ENCODE data around the gene CTSA. TPM values are rescaled to one million over a fixed set of nuclear protein-coding genes. Genes with fewer than 3 reads are reported as not detected.

The CTSA gene
- total RNA-seq, 1 experiment from 2014 or later, result 109 TPM

DNA sequence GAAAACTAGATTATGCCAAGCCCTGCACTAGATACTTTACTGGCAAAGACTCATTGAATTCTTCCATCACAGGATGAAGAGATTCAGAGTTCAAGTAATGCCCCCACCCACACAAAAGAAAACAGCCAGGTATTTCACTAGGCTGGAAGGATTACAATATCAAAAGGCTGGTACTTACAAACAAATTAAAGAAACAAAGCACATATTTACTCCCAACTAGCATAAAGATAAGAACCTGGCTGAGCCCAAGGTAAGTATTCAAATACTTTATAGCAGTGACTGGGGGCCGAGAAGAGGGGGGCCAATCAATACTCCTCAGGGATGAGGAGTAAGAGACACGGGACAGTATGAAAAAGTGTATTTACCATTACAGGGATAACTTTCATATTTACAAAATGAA lies 37.7 kb upstream of the CTSA start:
- H3K79me2 ChIP-seq (ENCODE audit: insufficient read depth, low read length), result 0 out of 2 replicates have a peak, but pooled peaks cover 12% of the 10 kb centered on the region
- H3K9me2 ChIP-seq (ENCODE audit: insufficient read depth), result no peaks in the 10 kb centered on the region
- DNase-seq (ENCODE audit: low read depth, low spot score) (no peak), ATAC-seq (no peak)
- no peak overlapping the region for H2AFZ ChIP-seq (ENCODE audit: low read depth, low read length, poor library complexity, severe bottlenecking)
- no peak overlapping the region for H3K4me3 ChIP-seq (replicated peaks in 1 of 2; ENCODE audit: low read depth in 1 of 2, low read length in 2 of 2)
- no peak overlapping the region for H3K9ac ChIP-seq (ENCODE audit: low read length)
- no TSS peak for BruUV-seq (replicated peaks)
- ChIA-PET RAD21 (ENCODE audit: low non-redundant PET in 1 of 2, low total read pairs in 2 of 2, uncharacterized antibody in 2 of 2, unreplicated experiment in 2 of 2) (no interaction called here), CTCF (no interaction called here), POLR2A (no interaction called here)
- H3K27ac ChIP-seq (ENCODE audit: low read depth, low read length), result no peak overlapping the region
- H4K20me1 ChIP-seq (ENCODE audit: insufficient read depth), result no peaks in the 10 kb centered on the region
- TF ChIP-seq, protein P1, sequence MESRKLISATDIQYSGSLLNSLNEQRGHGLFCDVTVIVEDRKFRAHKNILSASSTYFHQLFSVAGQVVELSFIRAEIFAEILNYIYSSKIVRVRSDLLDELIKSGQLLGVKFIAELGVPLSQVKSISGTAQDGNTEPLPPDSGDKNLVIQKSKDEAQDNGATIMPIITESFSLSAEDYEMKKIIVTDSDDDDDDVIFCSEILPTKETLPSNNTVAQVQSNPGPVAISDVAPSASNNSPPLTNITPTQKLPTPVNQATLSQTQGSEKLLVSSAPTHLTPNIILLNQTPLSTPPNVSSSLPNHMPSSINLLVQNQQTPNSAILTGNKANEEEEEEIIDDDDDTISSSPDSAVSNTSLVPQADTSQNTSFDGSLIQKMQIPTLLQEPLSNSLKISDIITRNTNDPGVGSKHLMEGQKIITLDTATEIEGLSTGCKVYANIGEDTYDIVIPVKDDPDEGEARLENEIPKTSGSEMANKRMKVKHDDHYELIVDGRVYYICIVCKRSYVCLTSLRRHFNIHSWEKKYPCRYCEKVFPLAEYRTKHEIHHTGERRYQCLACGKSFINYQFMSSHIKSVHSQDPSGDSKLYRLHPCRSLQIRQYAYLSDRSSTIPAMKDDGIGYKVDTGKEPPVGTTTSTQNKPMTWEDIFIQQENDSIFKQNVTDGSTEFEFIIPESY (IDR thresholded peaks at IDR 0.05; ENCODE audit: extremely low read depth, insufficient replicate concordance, low read length), result no peak
- TF ChIP-seq ZNF274 (IDR thresholded peaks at IDR 0.05; ENCODE audit: low read depth, low read length), result no peak
- TF ChIP-seq EZH2 (IDR thresholded peaks at IDR 0.05), result no peak
- TF ChIP-seq MAX (IDR thresholded peaks at IDR 0.05), result no peak
- no peaks in the 10 kb centered on the region for H3K9me3 ChIP-seq (ENCODE audit: control insufficient read depth in 1 of 2, insufficient read depth in 1 of 2, low read depth in 1 of 2, low read length in 2 of 2)
- H3K4me1 ChIP-seq (ENCODE audit: control insufficient read depth in 1 of 2, insufficient read depth in 2 of 2, low read length in 2 of 2), result peaks cover 0 to 17% of the 10 kb centered on the region in 2 experiments; a peak in 3 of 4 replicates
- no peaks in the 10 kb centered on the region for H3K27me3 ChIP-seq (ENCODE audit: insufficient read depth, low read length)
- intact Hi-C loops (cut with micrococcal nuclease), result no loop called here
- H3K36me3 ChIP-seq (ENCODE audit: control insufficient read depth in 1 of 2, insufficient read depth in 2 of 2, low read length in 2 of 2), result no peaks in the 10 kb centered on the region
- H3K4me2 ChIP-seq (ENCODE audit: low read length), result no peak overlapping the region

DNA sequence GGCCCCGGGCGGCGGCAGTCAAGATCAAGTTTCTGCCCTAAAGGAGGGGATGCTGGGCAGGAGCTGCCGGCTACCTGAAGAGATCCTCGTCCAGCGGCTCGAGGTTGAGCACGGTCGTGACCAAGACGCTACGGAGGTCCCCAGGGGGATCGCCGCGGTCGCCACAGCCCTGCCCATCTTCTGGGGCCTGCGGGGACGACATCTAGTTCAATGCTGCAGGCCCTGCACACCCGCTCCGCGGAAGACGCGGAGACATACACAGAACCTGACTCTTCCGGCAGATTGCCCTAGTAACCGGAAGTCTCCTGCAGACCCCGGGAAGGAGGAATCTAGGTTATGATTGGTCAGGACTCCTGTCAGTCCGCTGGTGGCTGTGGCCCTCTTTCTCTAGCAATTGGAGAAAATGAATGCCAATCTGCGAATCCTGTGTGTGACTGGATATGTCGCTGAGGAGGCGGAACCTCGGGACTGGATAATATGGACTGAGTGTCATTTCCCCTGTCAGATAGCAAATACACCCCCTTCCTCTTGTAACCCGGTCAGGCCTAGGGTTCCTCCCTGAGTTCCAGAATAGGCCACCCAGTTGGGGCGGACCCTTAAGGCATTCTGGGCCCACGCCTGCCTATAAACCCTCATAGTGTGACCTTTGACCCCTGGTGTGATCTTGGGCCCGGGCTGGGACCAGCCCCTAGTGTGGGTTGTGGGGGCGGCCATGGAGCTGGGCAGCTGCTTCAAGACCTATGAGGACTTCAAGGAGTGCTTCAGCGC lies 33.8 kb upstream of the CTSA start, which contains the start of the genes ACOT8 and ZSWIM3:
Gene ACOT8, minus strand, starts transcription at position 279 of the 768 bp plus-strand sequence. Its CDS starts 77 bp downstream, at position 202.
Gene ZSWIM3, plus strand, starts transcription at position 501 of the 768 bp plus-strand sequence. Its CDS starts 212 bp downstream, at position 713.
- peaks cover 15 to 36% of the 10 kb centered on the region in 2 experiments for H3K4me1 ChIP-seq (ENCODE audit: control insufficient read depth in 1 of 2, insufficient read depth in 2 of 2, low read length in 2 of 2)
- DNase-seq (ENCODE audit: low read depth, low spot score) (peak; percentile 100), ATAC-seq (peak; percentile 98)
- H3K36me3 ChIP-seq (ENCODE audit: control insufficient read depth in 1 of 2, insufficient read depth in 2 of 2, low read length in 2 of 2), result no peaks in the 10 kb centered on the region
- peak within 1 kb of the TSS; percentile 73 for H3K9ac ChIP-seq (ENCODE audit: low read length)
- RAD21 ChIA-PET (ENCODE audit: low non-redundant PET in 1 of 2, low total read pairs in 2 of 2, uncharacterized antibody in 2 of 2, unreplicated experiment in 2 of 2), result no interaction called here
- no TSS peak for BruUV-seq (replicated peaks)
- H3K79me2 ChIP-seq (ENCODE audit: insufficient read depth, low read length), result 0 out of 2 replicates have a peak, but pooled peaks cover 12% of the 10 kb centered on the region
- CTCF ChIA-PET, result interaction anchor here (1.6 kb wide), 1 partner anchor 23 kb away, joined by 3 read pairs; the partner anchor contains the start of gene ZSWIM1
- H4K20me1 ChIP-seq (ENCODE audit: insufficient read depth), result no peaks in the 10 kb centered on the region
- peak within 1 kb of the TSS; percentile 55 for H3K27ac ChIP-seq (ENCODE audit: low read depth, low read length)
- no peak within 1 kb of the TSS for H2AFZ ChIP-seq (ENCODE audit: low read depth, low read length, poor library complexity, severe bottlenecking)
- POLR2A ChIA-PET, result interaction anchor here (1.9 kb wide), 1 partner anchor 24 kb away, joined by 8 read pairs; the partner anchor contains the start of gene ZSWIM1
- H3K9me3 ChIP-seq (ENCODE audit: control insufficient read depth in 1 of 2, insufficient read depth in 1 of 2, low read depth in 1 of 2, low read length in 2 of 2), result no peaks in the 10 kb centered on the region
- peak within 1 kb of the TSS; percentile 95 for H3K4me2 ChIP-seq (ENCODE audit: low read length)
- intact Hi-C loops (cut with micrococcal nuclease), result no loop called here
- H3K9me2 ChIP-seq (ENCODE audit: insufficient read depth), result no peaks in the 10 kb centered on the region
- H3K4me3 ChIP-seq (replicated peaks in 1 of 2; ENCODE audit: low read depth in 1 of 2, low read length in 2 of 2), result peak within 1 kb of the TSS; percentile 72 to 96
- H3K27me3 ChIP-seq (ENCODE audit: insufficient read depth, low read length), result no peaks in the 10 kb centered on the region
- TF ChIP-seq, protein P2, sequence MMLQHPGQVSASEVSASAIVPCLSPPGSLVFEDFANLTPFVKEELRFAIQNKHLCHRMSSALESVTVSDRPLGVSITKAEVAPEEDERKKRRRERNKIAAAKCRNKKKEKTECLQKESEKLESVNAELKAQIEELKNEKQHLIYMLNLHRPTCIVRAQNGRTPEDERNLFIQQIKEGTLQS (IDR thresholded peaks at IDR 0.05), result no peak
- no peak for TF ChIP-seq FOSL1 (IDR thresholded peaks at IDR 0.05; ENCODE audit: low read depth)
- no peak for TF ChIP-seq EGR1 (IDR thresholded peaks at IDR 0.05; ENCODE audit: low read depth)
- TF ChIP-seq CEBPB (IDR thresholded peaks at IDR 0.05; ENCODE audit: low read depth), result no peak
- no peak for TF ChIP-seq TCF7L2 (IDR thresholded peaks at IDR 0.05; ENCODE audit: borderline replicate concordance, extremely low read depth, insufficient read depth, insufficient read length)
- TF ChIP-seq YY1 (IDR thresholded peaks at IDR 0.05; ENCODE audit: extremely low read depth, insufficient replicate concordance, low read depth, low read length), result peak; percentile 46
- no peak for TF ChIP-seq EZH2phosphoT487 (IDR thresholded peaks at IDR 0.05; ENCODE audit: borderline replicate concordance)
- TF ChIP-seq CTCF (IDR thresholded peaks at IDR 0.05 in 2 of 3, conservative IDR thresholded peaks at IDR 0.05 in 1 of 3; ENCODE audit: borderline replicate concordance in 1 of 3, insufficient read depth in 1 of 3, low read depth in 2 of 3, low read length in 2 of 3), result no peak
- no peak for TF ChIP-seq ZNF274 (IDR thresholded peaks at IDR 0.05; ENCODE audit: low read depth, low read length)
- no peak for TF ChIP-seq JUND (IDR thresholded peaks at IDR 0.05)
- no peak for TF ChIP-seq RAD21 (IDR thresholded peaks at IDR 0.05; ENCODE audit: low read depth)
- TF ChIP-seq ZFX (IDR thresholded peaks at IDR 0.05), result peak; percentile 24; the same call in 1 of the 2 replicates
